Nucleus accumbens (tissue), 56 donors: ENCODE data around the gene PDHX.

ENCODE experiments used
- DNase-seq, 56 donors: peaks; one replicate each; lab custom pipeline; 2025; lab: John Stamatoyannopoulos, UW

The PDHX gene

DNA sequence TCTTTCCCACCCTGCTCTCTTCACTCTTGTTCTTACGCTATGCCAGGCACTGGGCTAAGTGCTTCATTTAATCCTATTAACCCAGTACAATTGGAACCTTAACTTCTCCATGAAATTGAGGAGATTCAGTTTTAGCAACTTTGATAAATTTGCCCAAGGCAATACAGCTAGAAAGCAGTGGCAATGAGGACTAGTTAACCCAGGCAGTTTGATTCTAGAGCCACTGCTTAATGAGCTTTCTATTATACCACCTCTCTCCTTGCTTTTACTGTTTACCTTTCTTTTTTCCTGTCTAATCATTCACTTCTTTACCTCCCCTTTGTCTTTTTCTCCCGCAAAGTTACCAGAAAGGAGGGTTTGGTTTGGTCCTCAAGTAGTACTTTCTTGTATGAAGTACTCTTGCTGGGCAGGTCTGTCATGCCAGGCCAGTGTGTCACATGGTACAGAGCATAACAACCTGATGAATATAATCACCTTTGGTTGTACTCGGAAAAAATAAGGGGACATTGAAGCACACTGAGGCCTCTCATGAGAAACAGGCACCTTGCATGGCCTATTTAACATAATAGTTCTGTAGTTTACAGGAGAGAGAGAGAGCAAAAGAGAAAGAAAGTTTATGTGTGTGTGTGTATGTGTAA lies 70.6 kb downstream of the PDHX start:
- no peak for DNase-seq

DNA sequence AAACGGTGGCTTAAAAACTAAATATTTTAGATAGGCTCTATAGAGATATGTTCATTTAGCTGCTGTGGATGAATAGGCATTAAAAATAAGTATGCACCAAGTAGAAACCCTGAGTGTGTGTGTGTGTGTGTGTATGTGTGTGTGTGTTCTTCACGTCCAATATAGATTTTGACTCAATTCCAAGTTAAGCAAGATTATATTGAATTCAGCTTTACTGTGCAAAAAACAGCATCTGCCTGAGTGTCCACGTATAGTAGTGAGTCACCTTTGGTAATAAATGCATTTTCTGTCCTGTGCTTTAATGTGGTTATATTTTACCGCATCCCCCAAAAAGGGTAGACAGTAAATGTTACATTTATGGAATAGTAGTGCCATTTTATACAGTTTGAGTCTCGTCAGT lies 71.2 kb downstream of the PDHX start:
- no peak for DNase-seq

DNA sequence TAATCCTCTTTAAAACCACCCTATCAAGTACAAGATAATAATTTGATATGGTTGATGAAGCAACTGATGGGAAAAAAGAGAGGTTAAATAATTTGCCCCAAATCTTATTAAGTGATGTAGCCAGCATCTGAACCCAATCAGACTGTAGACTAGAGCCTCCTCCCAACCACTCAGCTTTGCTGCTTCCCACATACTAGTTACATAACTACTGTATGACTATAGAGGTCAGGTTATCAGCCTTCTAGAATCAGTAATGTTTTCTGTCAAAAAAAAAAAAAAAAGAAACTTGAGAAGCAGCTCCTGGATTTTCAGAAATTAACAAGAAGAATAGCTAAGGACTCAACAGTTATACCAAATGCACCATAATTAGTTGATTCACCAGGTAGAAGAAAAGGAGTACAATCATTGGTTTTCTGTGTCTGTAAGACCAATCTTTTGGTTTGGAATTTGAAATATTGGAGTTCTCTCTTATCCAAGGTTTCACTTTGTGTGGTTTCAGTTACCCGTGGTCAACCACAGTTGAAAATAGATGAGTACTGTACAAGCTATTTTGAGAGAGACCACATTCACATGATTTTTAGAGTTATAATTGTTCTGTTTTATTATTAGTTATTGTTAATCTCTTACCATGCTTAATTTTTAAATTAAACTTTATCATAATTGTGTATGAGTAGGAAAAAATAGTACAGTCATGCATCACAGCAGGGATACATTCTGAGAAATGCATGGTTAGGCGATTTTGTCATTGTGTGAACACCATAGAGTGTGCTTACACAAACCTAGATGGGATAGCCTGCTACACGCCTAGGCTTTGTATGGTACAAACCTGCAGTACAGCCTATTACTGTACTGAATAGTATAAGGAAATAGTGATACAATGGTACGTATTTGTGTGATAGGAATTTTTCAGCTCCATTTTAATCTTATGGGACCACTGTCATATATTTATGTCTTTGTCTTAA lies 72.2 kb downstream of the PDHX start:
- no peak for DNase-seq

DNA sequence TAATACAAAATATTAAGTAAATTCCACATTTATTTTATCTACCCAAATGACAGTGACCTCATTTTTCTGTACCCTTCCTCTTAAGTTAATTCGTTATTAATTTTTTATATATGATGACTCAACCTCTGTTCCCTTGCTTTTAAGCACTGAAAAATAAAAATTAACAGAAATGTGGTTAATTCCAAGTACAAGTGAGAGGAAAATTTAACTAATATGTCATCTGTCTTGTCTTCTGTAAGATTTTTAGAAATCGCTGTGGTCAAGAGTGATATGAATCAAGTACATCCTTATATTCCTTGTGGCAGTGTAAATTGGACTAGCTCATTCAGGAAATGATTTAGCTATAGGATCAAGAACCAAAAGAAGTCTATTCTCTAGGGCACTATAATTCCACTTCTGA lies 74.5 kb downstream of the PDHX start:
- no peak for DNase-seq

DNA sequence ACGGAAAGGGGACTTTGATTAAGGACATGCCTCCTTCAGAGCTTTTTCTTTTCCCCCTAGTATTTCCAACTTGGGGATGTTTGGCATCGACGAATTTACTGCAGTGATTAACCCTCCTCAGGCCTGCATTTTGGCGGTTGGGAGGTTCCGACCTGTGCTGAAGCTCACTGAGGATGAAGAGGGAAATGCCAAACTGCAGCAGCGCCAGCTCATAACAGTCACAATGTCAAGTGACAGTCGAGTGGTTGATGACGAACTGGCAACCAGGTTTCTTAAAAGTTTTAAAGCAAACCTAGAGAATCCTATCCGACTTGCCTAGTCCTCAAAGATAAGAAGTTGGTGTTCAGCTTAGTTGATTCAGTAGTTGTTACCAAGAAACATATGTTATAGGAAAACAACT lies 78.4 kb downstream of the PDHX start:
- no peak for DNase-seq

DNA sequence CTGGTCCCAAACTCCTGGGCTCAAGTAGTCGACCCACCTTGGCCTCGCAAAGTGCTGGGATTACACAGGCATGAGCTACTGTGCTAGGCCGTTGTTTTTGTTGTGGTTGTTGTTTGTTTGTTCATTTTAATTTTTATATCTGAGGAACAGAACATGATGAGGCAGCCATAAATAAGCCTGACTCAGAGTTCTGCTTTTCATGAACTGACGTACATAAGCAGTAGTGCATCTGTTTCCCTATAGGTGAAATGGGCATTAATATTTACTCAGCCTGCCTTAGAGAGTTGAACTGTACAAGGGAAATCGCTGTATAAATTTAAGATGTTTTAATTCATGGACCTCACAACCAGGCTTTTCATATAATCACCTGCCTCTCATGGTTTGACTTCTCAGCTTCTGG lies 80.5 kb downstream of the PDHX start:
- DNase-seq: no peak

DNA sequence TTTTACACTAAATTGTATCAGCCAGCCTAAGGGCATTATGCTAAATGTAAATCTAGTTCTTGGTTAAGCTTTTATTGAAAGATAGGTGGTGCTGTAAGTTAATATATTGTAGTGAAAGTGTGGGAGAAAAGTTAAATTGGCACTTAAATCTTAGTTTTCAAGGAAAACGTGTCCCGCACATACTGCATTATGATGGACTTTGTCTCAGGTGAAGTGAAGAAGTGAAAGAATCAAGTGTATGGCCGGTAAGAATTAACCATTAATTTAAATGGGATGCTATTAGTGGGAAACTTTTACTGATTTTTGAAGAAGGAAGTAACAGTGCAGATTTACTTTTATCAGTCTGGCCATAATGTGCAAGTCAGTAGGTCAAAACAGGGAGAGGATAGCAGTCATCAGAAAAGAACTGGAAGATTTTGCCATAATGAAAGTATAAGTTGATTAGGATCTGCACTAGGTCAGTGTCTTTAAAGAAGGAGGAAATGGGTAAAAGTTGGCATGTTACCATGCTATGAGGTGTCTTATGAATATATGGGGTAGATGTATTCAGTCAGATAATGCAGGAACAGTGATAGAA lies 81.6 kb downstream of the PDHX start:
- no peak for DNase-seq

DNA sequence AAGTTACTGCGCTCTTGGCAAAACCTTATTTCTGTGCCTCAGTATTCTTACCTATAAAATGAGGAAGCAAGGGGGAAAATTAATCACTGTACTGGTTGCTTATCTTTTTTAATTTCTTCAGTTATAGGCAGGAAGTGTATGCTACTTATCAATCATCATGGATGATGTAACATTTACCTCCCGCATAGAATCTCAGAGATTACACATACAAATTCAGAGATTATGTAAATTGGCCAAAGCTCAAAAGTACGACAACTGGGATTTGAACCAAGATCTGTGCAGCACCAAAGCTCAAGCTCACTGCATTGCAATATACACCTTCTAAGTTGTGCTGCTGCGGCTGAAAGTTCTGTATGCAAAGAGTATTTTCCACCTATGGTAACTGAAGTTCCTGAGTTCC lies 83.0 kb downstream of the PDHX start:
- DNase-seq: no peak

DNA sequence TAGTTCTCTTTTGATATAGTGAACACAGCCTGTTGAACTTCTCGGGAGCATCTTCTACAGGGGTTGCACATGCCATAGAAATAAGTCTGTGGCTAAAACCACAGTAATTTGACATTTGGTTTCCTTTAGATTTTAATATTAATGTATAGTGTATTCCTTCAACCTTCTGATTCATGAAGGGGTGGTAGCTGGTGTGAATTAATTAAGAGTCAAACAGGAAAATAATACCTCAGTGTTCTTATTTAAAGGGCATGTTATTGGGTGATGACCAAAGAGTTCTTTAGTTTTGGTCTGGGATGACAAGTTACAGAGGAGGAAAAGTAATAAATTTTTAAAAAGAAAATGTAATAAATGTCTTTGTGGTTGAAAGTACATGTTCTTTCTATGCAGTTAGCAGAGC lies 86.8 kb downstream of the PDHX start:
- no peak for DNase-seq

DNA sequence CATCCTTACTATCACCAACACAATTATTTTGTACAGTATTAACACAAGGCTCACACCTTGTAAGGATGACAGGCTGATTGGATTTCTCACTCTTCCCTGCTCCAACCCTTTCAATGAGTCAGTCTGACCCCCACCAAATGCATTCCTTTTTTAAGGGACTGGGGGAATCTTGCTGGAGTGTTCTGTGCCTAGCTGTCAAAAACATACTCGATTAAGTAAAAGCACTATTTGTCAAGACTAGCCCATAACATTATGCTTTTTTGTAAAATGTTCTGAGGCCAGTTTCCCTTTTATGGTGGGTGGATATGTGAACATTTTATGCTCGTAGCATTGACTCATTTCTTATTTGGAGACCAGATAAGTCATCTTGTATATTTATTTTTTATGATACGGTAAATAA lies 87.2 kb downstream of the PDHX start:
- no peak for DNase-seq

DNA sequence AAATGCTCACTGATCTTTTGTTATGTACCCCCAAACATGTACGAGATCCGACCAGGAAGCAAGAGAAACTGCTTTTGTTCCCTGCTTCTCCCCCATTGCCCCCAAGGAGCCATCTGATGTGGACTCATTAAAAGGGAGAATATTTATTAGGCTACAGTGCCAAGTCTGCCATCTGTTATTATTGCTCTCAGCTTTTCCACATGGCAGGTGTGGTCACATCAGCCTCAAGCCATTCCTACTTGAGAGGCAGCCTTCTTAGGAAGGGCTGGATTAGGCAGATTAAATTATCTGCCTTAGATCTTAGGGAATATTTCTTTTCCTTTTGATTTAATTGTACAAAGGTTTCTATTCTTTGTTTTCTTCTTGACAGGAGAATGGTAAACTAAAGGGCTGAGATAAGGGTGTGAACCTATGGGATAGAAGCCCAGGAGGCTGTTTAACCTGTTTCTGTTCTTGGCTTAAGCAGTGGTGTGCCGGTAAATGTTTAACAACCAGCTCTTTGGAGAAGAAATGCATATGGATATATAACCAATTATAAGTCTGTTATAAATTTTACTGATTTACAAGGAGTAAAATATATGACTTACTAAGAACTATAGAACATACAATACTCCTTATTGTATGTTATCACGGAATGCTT lies 88.8 kb downstream of the PDHX start:
- no peak for DNase-seq

DNA sequence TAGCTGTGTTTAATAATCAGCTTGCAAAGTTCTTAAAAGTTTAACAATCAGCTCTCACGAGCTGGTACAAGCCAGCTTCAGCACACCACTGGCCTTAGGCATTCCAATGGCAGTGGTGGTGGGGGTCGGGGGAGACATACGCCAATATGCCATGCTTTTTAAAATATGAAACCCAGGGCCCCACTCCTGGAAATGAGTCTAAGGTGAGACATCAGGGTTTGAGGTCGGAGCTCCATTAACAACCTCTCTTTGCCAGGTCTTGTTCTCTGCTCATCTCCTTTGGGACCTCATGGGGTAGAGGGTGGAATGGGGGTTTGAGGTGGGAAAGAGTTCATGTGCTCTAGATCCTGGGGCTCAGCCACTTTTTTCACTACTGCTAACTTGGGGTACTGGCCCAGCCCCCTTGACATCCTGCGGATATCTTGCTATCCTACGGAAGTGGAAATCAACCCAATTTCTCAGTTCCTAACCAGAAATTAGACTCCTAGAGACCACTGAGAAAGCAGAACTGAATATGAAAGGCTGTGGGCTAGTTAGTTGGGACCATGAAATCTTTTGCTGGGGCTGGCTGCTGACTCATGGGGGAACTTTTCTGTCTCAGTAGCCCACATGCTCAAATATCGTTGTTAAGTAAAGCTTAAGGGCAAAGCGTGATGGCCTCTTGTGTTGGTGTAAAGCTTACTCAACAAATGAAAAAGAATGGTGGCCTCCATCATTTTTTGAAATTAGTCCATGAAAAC lies 90.1 kb downstream of the PDHX start:
- DNase-seq: peak in 1 of 56 donors; percentile 1

DNA sequence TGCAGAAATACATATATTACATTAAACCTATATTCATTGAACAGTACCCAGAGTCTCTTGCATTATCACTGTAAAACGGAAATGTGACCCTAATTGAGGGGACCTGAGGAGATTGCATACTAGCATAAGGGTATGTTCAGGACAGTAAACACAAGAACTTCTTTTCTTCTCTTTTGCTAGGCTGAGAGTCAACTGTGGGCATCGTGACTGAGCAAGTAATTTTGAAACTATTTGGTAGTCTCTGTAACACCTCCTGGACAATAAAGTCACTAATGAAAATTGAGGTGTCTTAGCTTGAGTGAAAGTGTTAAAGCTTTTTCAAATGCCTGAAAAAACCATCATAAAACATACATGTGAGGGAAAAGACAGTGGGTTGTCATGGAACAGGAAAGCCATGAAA lies 90.9 kb downstream of the PDHX start:
- DNase-seq: no peak

DNA sequence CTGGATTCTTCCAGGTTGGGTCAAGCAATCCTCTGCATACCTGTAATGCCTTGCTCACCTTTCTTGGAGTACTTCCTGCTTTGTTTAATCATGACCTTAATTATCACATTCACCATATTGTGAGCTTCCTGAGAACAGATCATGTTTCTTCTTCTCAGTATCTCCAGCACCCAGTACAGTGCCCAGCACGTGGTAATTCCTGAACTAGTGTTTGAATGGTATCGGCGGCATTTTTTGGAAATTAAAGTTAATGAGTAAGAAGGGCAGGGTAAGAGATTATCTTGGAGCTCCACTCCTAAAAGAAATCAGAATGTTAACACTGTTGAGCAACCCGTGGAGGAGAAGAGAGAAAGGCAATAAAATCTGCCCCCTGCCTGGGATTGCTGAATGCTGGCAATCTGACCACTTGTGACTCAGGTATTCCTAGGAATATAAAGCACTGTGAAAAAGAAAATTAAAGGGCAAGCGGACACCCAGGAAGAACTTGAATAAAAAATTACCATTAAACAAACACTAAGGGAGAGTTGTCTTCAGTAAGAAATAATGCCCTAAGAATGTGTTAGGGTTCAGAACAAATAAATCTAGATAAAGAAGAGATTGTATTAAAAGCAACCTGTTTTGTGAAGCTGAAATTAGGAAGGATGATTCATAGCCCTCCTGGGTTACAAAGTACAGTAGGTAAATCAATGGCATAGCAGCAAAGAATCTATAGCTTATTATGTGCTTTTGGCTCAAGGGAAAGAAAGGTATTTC lies 92.9 kb downstream of the PDHX start:
- DNase-seq: no peak

DNA sequence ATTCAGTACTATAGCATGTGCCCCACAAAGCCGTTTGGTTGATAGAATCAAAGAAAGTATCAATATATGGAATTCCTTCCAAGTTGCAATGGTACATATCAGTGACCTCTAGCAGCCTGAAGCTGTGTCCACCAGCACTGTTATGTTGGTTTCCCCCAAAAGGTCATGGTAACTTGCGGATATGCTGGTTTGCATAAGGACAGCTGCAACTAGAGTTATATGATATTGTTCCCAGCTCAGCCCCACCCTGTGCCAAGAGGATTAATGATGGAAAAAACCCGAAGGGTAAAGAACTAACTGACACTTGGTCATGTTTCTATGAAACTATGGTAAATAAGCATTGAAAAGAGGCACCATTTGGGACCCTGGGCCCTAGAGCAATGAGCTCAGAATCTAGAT lies 93.5 kb downstream of the PDHX start:
- no peak for DNase-seq

DNA sequence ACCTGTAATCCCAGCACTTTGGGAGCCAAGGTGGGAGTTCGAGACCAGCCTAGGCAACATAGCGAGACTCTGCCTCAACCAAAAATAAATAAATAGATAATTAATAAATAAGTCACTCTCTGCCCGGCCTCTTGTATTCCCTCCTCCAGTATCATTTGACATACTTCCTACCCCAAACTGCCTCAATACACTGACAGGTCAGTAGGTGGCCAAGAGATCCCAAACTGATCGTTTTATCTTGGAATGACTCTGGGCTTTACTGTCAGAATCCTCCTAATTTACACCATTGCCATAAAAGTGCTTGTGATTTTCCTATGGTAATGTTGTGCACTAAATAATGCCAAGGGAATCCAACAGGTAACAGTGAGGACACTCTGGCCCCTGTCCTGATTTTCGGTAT lies 94.2 kb downstream of the PDHX start:
- no peak for DNase-seq

DNA sequence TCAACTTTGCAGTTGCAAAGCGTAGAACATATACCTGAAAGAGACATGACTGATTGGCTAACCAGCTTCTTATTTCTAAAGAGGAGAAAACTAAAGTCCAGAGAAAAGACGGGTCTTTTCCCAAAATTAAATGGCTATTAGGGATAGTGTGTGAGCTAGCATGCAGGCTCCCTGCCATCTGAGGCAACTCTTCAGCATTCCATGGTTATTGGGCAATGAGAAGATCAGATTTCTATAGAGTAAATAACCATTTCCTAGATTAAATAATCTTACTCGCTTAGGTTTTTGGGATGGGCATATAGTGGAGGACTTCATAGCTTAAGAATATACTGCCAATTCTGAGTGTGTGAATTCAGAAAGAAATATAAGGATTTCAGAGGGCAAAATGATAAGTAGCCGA lies 95.0 kb downstream of the PDHX start:
- DNase-seq: no peak

DNA sequence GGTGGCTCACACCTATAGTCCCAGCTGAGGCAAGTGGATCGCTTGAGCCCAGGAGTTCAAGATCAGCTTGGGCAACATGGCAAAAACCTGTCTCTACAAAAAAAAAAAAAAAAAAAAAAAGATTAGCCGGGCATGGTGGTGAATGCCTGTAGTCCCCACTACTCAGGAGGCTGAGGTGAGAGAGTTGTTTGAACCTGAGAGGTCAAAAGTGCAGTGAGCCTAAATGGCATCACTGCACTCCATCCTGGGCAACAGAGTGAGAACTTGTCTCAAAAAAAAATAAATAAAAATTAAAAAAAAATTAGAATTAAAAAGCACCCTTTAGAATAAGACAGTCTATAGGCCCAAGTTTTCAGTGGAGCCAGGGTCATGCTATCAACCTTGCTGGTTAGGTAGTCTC lies 95.5 kb downstream of the PDHX start:
- no peak for DNase-seq

DNA sequence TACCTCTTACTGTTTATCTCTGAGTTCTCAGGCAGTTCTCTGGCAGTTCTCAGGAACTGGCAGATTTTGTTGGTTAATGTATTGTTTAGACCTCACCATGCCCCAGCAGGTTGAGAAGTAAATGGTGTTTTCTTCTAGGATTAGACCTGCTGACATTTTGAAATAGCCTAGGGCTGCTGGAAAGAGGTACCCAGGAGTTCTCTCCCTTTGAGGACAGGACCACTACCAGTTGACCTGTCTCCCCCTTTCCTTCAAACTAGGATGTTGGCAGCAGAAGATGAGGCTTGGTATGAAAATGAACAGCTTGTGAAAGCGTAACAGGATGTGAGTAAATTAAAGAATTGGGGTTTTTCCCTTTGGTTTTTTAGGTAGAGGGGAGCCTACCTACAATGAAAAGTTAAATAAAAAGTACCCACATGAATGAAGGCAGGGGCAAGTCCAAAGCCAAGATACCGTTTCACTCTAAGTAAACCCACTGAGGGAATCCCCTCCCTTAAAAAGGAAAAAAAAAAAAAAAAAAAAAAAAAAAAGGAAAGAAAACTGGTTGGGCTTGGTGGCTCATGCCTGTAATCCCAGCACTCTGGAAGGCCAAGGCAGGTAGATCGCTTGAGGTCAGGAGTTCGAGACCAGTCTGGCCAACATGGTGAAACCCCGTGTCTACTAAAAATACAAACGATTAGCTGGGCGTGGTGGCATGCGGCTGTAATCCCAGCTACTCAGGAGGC lies 96.2 kb downstream of the PDHX start:
- DNase-seq: no peak
